ENCODE measurements around the gene ZEB1.
"Not testable (repeated sequence)": the region's sequence is repeated elsewhere in the genome, so short reads cannot be mapped to it uniquely, and the experiment has no call there.

The ZEB1 gene

DNA sequence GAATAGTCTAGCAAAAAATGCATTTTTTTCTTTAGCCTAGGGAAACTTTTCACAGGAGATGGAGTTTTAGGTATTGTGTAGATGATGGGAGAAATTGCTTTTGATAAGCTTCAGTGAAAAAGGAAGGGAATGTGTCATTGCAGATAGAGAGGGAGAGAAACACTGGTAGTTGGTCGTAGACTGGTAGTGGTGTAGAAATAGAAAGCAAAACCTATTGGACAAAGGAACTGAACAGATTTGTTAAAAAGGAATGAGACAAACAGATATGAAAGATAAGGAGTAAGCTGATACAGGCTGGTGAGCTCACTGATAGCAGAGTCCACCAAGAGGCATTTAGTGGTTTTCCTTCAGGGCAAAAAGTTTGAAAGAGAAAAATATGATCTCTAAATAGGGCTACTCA, 94.3 kb downstream of the ZEB1 start:
- no peak overlapping the region for H3K27ac ChIP-seq
- TF ChIP-seq, protein P1, sequence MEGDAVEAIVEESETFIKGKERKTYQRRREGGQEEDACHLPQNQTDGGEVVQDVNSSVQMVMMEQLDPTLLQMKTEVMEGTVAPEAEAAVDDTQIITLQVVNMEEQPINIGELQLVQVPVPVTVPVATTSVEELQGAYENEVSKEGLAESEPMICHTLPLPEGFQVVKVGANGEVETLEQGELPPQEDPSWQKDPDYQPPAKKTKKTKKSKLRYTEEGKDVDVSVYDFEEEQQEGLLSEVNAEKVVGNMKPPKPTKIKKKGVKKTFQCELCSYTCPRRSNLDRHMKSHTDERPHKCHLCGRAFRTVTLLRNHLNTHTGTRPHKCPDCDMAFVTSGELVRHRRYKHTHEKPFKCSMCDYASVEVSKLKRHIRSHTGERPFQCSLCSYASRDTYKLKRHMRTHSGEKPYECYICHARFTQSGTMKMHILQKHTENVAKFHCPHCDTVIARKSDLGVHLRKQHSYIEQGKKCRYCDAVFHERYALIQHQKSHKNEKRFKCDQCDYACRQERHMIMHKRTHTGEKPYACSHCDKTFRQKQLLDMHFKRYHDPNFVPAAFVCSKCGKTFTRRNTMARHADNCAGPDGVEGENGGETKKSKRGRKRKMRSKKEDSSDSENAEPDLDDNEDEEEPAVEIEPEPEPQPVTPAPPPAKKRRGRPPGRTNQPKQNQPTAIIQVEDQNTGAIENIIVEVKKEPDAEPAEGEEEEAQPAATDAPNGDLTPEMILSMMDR (conservative IDR thresholded peaks at IDR 0.05), result no peak

DNA sequence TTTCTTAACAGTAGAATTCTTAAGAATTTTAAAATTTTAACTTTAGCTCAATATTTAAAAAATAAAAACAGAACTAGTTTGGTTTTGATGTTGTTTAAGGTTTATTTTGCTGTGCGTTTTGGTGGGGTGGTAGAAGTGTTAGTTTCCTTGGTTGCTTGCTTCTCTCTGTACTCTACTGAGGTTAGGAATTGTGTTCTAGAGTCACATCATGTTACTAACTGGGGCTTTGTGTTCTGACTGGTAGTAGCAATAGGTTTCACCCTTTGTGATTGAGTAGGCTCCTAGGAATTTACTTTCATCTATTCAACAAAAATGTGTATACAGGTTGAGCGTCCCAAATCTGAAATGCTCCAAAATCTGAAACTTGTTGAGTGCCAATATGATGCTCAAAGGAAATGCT, 99.5 kb downstream of the ZEB1 start:
- TF ChIP-seq, protein P1 (conservative IDR thresholded peaks at IDR 0.05), result no peak

DNA sequence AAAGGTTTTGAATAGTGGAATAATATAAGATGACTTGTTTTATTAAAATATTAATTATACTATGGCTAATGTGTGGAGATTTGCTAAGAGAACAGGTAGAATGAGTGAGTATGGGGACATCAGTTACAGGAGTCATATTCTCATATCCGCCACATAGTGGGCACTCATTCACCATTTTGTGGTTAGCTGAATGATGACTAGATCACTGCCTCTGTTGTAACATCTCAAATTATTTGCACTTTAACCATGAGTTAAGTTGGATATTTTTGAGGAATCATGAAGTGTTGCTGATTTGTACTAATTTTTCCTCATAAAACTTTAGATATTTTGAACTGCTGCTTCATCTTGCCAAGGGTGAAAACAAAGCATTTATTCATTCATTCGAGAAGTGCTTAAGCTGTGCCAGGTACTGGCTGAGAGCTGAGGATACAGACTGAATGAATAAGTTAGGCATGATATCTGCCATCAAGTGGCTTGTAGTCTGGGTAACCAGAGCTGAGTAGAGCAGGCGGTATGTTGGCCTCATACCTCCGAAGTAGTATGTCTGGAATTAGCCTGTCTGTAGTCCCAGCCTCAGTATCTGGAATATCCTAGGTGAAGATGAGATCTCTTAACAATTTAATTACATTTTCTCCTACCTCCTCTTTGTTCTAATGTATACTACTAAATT, 100.5 kb downstream of the ZEB1 start:
- TF ChIP-seq, protein P1 (conservative IDR thresholded peaks at IDR 0.05), result no peak
- no peak overlapping the region for H3K27ac ChIP-seq

More for the DNA sequence above, 99.5 kb downstream of the ZEB1 start:
- H3K27ac ChIP-seq, result no peak overlapping the region

DNA sequence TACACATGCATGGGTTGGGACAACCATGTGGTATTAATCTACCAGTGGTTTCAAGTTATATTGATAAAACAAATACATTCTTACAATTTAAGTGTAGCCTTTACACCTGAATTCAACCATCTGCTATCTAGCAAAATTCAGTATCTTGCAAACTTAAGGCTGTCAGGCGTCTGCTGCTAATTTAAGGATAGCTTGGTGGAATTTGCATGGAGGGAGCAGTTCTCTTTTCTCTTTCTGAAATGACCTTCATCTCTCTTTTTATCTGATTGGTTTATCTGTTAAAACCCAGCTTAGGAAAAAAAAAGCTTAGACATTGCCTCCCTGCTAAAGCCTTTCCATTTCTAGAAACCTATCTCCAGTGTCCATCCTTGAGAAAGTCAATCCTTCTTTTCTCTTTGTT, 102.3 kb downstream of the ZEB1 start:
- no peak overlapping the region for H3K27ac ChIP-seq
- TF ChIP-seq, protein P1 (conservative IDR thresholded peaks at IDR 0.05), result no peak

DNA sequence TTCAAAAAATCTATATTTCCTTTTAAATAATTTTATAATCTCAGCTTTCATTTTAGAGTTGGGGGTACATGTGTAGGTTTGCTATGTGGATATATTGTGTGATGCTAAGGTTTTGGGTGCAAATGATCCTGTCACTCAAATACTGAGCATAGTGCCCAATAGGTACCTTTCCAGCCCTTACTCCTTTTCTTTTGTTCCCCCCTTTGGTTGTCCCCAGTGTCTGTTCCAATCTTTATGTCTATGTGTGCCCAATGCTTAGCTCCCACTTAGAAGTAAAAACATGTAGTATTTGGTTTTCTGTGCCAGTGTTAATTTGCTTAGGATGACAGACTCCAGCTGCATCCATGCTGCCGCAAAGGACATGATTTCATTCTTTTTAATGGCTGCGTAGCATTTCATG, 103.6 kb downstream of the ZEB1 start:
- TF ChIP-seq, protein P1 (conservative IDR thresholded peaks at IDR 0.05), result no peak
- H3K27ac ChIP-seq, result no peak overlapping the region

DNA sequence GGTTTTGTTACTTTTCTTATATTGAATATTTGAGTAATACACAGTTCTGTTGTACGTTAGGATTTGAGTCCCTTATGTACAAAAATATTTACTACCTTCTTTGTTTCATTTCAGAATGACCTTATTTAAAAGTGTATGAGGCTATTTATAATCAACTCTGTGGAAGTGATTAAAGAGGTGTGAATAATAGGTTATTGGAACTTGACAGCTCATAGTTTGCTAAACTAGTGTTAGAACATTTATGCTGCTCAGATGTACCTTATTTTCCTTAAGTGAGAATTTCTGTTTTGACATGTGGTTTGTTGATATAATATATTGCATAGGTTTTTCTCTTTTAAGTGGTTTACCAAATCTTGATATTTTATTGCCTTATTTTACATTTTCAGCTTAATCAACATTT, 105.5 kb downstream of the ZEB1 start:
- TF ChIP-seq, protein P1 (conservative IDR thresholded peaks at IDR 0.05), result no peak
- no peak overlapping the region for H3K27ac ChIP-seq

DNA sequence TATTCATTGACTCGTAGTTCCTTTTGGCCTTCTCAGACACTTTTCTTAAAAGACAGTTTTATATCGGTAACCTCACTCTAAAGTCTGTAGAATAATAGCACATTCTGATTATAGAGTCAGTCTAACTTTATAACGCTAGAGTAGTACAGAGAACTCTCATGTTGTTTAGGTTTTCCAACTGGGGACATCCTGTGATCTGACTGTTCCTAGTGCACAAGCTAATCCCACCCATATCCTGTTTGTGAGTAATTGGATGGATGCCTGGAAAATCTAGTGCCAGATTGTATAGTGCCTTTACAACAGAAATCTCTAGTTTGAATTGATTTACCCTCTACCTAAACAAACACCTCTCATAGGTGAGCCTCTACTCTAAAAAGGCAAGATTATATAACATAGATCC, 107.4 kb downstream of the ZEB1 start:
- TF ChIP-seq, protein P1 (conservative IDR thresholded peaks at IDR 0.05), result no peak

DNA sequence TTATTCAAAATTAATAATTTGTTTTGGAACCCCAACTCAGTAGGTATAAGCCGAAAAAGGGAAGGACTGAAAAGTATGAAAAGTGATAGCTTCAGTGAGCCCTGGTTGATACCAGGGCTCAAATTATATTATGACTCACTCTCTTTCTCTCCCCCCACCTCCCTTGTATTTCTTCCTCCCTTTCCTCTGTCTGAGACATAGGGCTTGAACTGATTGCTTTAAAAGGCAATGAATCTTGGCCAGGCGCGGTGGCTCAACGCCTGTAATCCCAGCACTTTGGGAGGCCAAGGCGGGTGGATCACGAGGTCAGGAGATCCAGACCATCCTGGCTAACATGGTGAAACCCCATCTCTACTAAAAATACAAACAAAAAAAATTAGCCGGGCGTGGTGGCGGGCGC, 108.3 kb downstream of the ZEB1 start:
- H3K27ac ChIP-seq, result not testable (repeated sequence)

More for the DNA sequence above, 107.4 kb downstream of the ZEB1 start:
- no peak overlapping the region for H3K27ac ChIP-seq

DNA sequence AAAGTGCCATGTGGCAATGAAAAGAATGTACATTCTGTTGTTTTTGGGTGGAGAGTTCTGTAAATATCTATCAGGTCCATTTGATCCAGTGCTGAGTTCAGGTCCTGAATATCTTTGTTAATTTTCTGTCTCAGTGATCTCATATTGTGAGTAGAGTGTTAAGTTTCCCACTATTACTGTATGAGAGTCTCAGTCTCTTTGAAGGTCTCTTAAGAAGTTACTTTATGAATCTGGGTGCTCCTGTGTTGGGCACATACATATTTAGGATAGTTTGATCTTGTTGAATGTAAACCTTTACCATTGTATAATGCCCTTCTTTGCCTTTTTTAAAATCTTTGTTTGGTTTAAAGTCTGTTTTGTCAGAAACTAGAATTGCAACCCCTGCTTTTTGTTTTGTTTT, 109.5 kb downstream of the ZEB1 start:
- H3K27ac ChIP-seq, result not testable (repeated sequence)
